Loucy (cell line): ENCODE data around the gene AFF3.

Source experiments
- H2AFZ ChIP-seq: fragments of 200-600 bp; sonication (generic); 2 replicates; pipeline ENCODE4 v1.6.0; 2016; ENCODE audit warnings: antibody characterized with exemption, mild to moderate bottlenecking, low read length, moderate library complexity
- H3F3A ChIP-seq: fragments of 200-600 bp; 2 replicates; pipeline ENCODE4 v1.6.0; 2016; ENCODE audit warnings: antibody characterized with exemption, low read depth, mild to moderate bottlenecking
- H3K27me3 ChIP-seq: fragments of 200-600 bp; sonication (generic); 2 replicates; pipeline ENCODE4 v1.6.1; 2014; ENCODE audit warnings: low read length, mild to moderate bottlenecking; ENCODE audit not compliant: insufficient read depth, poor library complexity, severe bottlenecking
- H3K36me3 ChIP-seq: fragments of 200-600 bp; sonication (generic); 2 replicates; pipeline ENCODE4 v1.6.1; 2016; ENCODE audit warnings: low read length; ENCODE audit not compliant: insufficient read depth
- H3K4me1 ChIP-seq: fragments of 200-600 bp; sonication (generic); 2 replicates; pipeline ENCODE4 v1.5.1; 2014; ENCODE audit warnings: low read length, mild to moderate bottlenecking; ENCODE audit not compliant: insufficient read depth, poor library complexity, severe bottlenecking
- H3K4me2 ChIP-seq: fragments of 200-600 bp; sonication (generic); 2 replicates; pipeline ENCODE4 v1.6.0; 2014; ENCODE audit warnings: antibody characterized with exemption, low read length, low read depth, mild to moderate bottlenecking; ENCODE audit not compliant: poor library complexity, severe bottlenecking
- H3K4me3 ChIP-seq: fragments of 200-600 bp; sonication (generic); 2 replicates; pipeline ENCODE4 v1.5.1; 2014; ENCODE audit warnings: low read length, mild to moderate bottlenecking, mixed read lengths; ENCODE audit not compliant: poor library complexity, severe bottlenecking
- H3K79me2 ChIP-seq: fragments of 200-600 bp; sonication (generic); 2 replicates; pipeline ENCODE4 v1.6.1; 2014; ENCODE audit warnings: low read length; ENCODE audit not compliant: insufficient read depth
- H3K9ac ChIP-seq: fragments of 200-600 bp; sonication (generic); 2 replicates; pipeline ENCODE4 v1.6.0; 2014; ENCODE audit warnings: mild to moderate bottlenecking, low read depth, low read length, moderate library complexity; ENCODE audit not compliant: poor library complexity, severe bottlenecking
- H3K9me2 ChIP-seq: fragments of 200-600 bp; sonication (generic); replicated peaks from 2 replicates; pipeline ENCODE4 v1.6.1; 2016; ENCODE audit warnings: low read depth, low read length, mixed read lengths
- H3K9me3 ChIP-seq: fragments of 200-600 bp; sonication (generic); 2 replicates; pipeline ENCODE4 v1.6.1; 2014; ENCODE audit warnings: mild to moderate bottlenecking, antibody characterized with exemption, low read length, low read depth; ENCODE audit not compliant: insufficient read depth
- H4K20me1 ChIP-seq: fragments of 200-600 bp; sonication (generic); 2 replicates; pipeline ENCODE4 v1.6.0; 2014; ENCODE audit warnings: antibody characterized with exemption, low read length, mild to moderate bottlenecking; ENCODE audit not compliant: insufficient read depth, poor library complexity, severe bottlenecking
- EZH2phosphoT487 ChIP-seq: fragments of 200-600 bp; IDR thresholded peaks from 2 replicates; pipeline ENCODE4 v1.6.1; 2018; ENCODE audit warnings: antibody characterized with exemption, mild to moderate bottlenecking, moderate library complexity, borderline replicate concordance
- TF ChIP-seq, protein P1 (sequence below): fragments of 200-600 bp; sonication (generic); conservative IDR thresholded peaks from 2 replicates; pipeline ENCODE4 v1.5.1; 2014; ENCODE audit warnings: mild to moderate bottlenecking, antibody characterized with exemption, low read length

The AFF3 gene

DNA sequence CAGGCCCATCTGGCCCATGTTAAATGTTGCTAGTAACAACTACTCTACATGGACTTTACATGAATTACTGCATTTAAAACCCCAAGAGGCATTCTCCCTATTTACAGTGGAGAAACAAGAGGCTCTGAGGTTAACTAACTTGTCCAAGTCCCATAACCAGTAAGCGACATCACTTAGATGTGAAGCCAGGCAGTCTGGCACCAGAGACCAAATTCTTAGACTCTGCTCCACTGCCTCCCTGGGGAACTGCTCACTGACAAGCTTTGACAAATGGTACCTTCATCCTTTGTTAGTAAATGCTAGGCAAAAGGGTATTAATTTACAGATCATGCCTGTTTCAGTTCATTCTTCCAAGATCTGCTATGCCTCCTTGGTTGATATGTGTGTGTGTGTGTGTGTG is 124.8 kb downstream of the AFF3 start:
- Histone ChIP-seq H3K36me3 (no peaks in the 10 kb centered on the region; the same call in 1 of the 2 replicates), H3K27me3 (no peaks in the 10 kb centered on the region), H3K9me2 (no peaks in the 10 kb centered on the region), H3K9ac (no peak overlapping the region), H3K9me3 (no peaks in the 10 kb centered on the region), H3K4me1 (peaks cover 9% of the 10 kb centered on the region), H4K20me1 (no peaks in the 10 kb centered on the region), H3K4me2 (no peak overlapping the region), H2AFZ (no peak overlapping the region), H3K79me2 (no peaks in the 10 kb centered on the region), H3F3A (no peaks in the 10 kb centered on the region), H3K4me3 (no peak overlapping the region)
- TF ChIP-seq, protein P1, sequence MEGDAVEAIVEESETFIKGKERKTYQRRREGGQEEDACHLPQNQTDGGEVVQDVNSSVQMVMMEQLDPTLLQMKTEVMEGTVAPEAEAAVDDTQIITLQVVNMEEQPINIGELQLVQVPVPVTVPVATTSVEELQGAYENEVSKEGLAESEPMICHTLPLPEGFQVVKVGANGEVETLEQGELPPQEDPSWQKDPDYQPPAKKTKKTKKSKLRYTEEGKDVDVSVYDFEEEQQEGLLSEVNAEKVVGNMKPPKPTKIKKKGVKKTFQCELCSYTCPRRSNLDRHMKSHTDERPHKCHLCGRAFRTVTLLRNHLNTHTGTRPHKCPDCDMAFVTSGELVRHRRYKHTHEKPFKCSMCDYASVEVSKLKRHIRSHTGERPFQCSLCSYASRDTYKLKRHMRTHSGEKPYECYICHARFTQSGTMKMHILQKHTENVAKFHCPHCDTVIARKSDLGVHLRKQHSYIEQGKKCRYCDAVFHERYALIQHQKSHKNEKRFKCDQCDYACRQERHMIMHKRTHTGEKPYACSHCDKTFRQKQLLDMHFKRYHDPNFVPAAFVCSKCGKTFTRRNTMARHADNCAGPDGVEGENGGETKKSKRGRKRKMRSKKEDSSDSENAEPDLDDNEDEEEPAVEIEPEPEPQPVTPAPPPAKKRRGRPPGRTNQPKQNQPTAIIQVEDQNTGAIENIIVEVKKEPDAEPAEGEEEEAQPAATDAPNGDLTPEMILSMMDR = no peak
- TF ChIP-seq EZH2phosphoT487 = no peak

DNA sequence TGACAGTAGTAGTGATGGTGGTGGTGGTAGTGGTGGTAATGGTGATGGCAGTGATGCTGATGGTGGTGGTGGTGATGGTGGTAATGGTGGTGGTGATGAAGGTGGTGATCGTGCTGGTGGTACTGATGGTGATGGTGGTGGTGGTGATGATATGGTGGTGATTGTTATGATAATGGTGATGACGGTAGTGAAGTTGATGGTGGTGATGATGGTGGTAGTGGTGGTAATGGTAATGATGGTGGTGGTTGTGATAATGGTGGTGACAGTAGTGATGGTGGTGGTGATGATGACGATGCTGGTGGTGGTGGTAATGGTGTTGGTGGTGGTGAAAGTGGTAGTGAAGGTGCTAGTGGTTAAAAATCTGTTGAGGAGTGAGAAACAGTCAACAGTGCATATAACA is 125.6 kb downstream of the AFF3 start:
- H3K4me1 ChIP-seq = peaks cover 3% of the 10 kb centered on the region
- H2AFZ ChIP-seq = no peak overlapping the region
- H3K79me2 ChIP-seq = no peaks in the 10 kb centered on the region
- no peaks in the 10 kb centered on the region for H3K9me2 ChIP-seq
- H3K4me2 ChIP-seq = no peak overlapping the region
- no peak for TF ChIP-seq EZH2phosphoT487
- no peaks in the 10 kb centered on the region for H3K9me3 ChIP-seq
- no peaks in the 10 kb centered on the region for H3F3A ChIP-seq
- no peaks in the 10 kb centered on the region for H3K27me3 ChIP-seq
- H4K20me1 ChIP-seq = no peaks in the 10 kb centered on the region
- H3K36me3 ChIP-seq = no peaks in the 10 kb centered on the region; the same call in 1 of the 2 replicates
- H3K4me3 ChIP-seq = no peak overlapping the region
- H3K9ac ChIP-seq = no peak overlapping the region

DNA sequence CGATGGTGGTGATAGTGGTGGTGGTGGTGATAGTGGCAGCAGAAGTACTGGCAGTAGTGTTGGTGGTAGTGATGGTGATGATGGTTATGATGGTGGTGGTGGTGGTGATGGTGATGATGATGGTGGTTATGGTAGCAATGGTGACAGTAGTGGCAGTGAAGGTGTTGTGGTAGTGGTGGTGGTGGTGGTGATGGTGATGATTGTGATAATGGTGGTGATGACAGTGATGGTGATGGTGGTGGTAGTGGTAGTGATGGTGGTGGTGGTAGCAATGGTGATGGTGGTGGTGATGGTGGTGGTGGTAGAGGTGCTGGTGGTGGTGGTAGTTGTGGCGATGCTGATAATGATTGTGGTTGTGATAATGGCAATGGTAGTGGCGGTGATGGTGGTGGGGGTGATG is 126.5 kb downstream of the AFF3 start:
- H3F3A ChIP-seq = no peaks in the 10 kb centered on the region
- no peaks in the 10 kb centered on the region for H3K27me3 ChIP-seq
- H3K36me3 ChIP-seq = peaks cover 4% of the 10 kb centered on the region; the same call in 1 of the 2 replicates

More for the DNA sequence above, 126.5 kb downstream of the AFF3 start:
- no peak overlapping the region for H3K4me3 ChIP-seq
- no peak overlapping the region for H3K9ac ChIP-seq
- H3K9me3 ChIP-seq = no peaks in the 10 kb centered on the region
- no peaks in the 10 kb centered on the region for H3K9me2 ChIP-seq
- H3K79me2 ChIP-seq = no peaks in the 10 kb centered on the region
- no peaks in the 10 kb centered on the region for H4K20me1 ChIP-seq
- H2AFZ ChIP-seq = no peak overlapping the region
- H3K4me1 ChIP-seq = no peaks in the 10 kb centered on the region
- no peak for TF ChIP-seq EZH2phosphoT487
- TF ChIP-seq, protein P1 = no peak
- no peak overlapping the region for H3K4me2 ChIP-seq
